ENCODE data around the gene GALR3. TPM values are rescaled to one million over a fixed set of nuclear protein-coding genes. Genes with fewer than 3 reads are reported as not detected.
"Not testable (repeated sequence)": the region's sequence is repeated elsewhere in the genome, so short reads cannot be mapped to it uniquely, and the experiment has no call there.

The GALR3 gene
- total RNA-seq, 1 donor from 2014 or later = 0.32 TPM

DNA sequence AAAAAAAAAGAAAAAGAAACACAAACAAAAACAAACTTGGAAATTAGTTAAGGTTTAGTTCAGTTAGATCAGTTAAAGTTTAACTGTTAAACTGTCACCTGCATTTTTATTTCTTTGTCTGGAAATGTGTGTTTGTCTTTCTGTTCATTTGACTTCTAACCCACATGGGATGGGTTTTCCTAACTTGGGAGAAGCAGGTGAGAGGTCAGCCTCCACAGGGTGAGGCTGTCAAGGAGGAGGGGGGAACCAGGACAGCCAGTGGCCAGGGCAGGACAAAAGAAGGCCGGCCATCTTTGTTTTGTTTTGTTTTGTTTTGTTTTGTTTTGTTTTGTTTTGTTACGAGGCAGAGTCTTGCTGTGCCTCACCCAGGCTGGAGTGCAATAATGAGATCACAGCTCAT lies 28.8 kb upstream of the GALR3 start:
- Mint-ChIP-seq H3K4me1 (ENCODE audit: low read depth) (no peaks in the 10 kb centered on the region), H3K27ac (no peak overlapping the region), H3K9me3 (no peaks in the 10 kb centered on the region), H3K4me3 (ENCODE audit: low read depth) (no peak overlapping the region), H3K36me3 (ENCODE audit: low read depth) (no peaks in the 10 kb centered on the region), H3K27me3 (ENCODE audit: low read depth) (peaks cover 3% of the 10 kb centered on the region)
- DNase-seq (ENCODE audit: low spot score) = no peak
- intact Hi-C loops (cut with micrococcal nuclease) = no loop called here

DNA sequence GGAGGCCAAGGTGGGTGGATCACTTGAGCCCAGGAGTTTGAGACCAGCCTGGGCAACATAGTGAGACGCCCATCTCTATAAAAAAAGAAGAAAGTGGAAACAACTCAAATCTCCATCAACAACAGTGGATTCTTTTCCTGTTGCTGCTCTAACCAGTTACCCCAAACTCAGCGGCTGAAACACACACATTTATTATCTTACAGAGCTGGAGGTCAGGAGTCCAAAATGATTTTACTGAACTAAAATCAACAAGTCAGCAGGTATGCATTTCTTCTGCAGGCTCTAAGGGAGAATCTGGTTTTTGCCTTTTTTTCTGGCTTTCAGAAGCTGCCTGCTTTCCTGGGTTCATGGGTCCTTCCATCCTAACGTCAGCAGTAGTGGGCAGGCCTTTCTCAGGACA lies 27.1 kb upstream of the GALR3 start:
- intact Hi-C loops (cut with micrococcal nuclease) = no loop called here
- H3K9me3 Mint-ChIP-seq = no peaks in the 10 kb centered on the region
- peaks cover 8% of the 10 kb centered on the region for H3K27me3 Mint-ChIP-seq (ENCODE audit: low read depth)
- no peak for DNase-seq (ENCODE audit: low spot score)
- no peaks in the 10 kb centered on the region for H3K36me3 Mint-ChIP-seq (ENCODE audit: low read depth)
- H3K27ac Mint-ChIP-seq = no peak overlapping the region
- no peak overlapping the region for H3K4me3 Mint-ChIP-seq (ENCODE audit: low read depth)
- H3K4me1 Mint-ChIP-seq (ENCODE audit: low read depth) = no peaks in the 10 kb centered on the region

DNA sequence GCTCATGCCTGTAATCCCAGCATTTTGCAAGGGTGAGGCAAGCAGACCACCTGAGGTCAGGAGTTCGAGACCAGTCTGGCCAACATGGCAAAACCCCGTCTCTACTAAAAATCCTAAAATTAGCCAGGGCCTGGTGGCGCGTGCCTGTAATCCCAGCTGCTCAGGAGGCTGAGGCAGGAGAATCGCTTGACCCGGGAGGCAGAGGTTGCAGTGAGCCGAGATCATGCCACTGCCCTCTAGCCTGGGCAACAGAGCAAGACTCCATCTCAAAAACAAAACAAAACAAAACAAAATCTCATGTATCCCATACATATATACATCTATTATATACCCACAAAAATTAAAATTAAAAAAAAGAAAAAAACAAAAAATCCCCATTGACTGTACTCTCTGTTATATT lies 25.9 kb upstream of the GALR3 start:
- H3K27ac Mint-ChIP-seq; intact Hi-C loops (cut with micrococcal nuclease); H3K4me3 Mint-ChIP-seq (ENCODE audit: low read depth); H3K9me3 Mint-ChIP-seq; H3K4me1 Mint-ChIP-seq (ENCODE audit: low read depth); H3K36me3 Mint-ChIP-seq (ENCODE audit: low read depth); DNase-seq (ENCODE audit: low spot score): not testable (repeated sequence)
- H3K27me3 Mint-ChIP-seq (ENCODE audit: low read depth) = peaks cover 13% of the 10 kb centered on the region

GRCh38 chr22:37797874-37798500 lies 25.2 kb upstream of the GALR3 start:
- intact Hi-C loops (cut with micrococcal nuclease) = no loop called here
- Mint-ChIP-seq H3K36me3 (ENCODE audit: low read depth) (no peaks in the 10 kb centered on the region), H3K27me3 (ENCODE audit: low read depth) (peaks cover 18% of the 10 kb centered on the region), H3K4me1 (ENCODE audit: low read depth) (peaks cover 7% of the 10 kb centered on the region), H3K9me3 (no peaks in the 10 kb centered on the region), H3K4me3 (ENCODE audit: low read depth) (no peak overlapping the region), H3K27ac (no peak overlapping the region)
- no peak for DNase-seq (ENCODE audit: low spot score)

GRCh38 chr22:37799979-37800378 lies 23.2 kb upstream of the GALR3 start:
- not testable (repeated sequence) for H3K36me3 Mint-ChIP-seq (ENCODE audit: low read depth); DNase-seq (ENCODE audit: low spot score); H3K27ac Mint-ChIP-seq; H3K4me3 Mint-ChIP-seq (ENCODE audit: low read depth); H3K9me3 Mint-ChIP-seq
- H3K4me1 Mint-ChIP-seq (ENCODE audit: low read depth) = peaks cover 16% of the 10 kb centered on the region
- intact Hi-C loops (cut with micrococcal nuclease) = loop anchor here (10.0 kb wide), 1 partner anchor 55 kb away; no protein-coding TSS in a partner anchor
- peaks cover 27% of the 10 kb centered on the region for H3K27me3 Mint-ChIP-seq (ENCODE audit: low read depth)

- Mint-ChIP-seq H3K4me3 (ENCODE audit: low read depth) (peak overlapping the region; percentile 77), H3K27me3 (ENCODE audit: low read depth) (peaks cover 35% of the 10 kb centered on the region), H3K9me3 (no peaks in the 10 kb centered on the region), H3K27ac (no peak overlapping the region), H3K36me3 (ENCODE audit: low read depth) (no peaks in the 10 kb centered on the region), H3K4me1 (ENCODE audit: low read depth) (peaks cover 30% of the 10 kb centered on the region)
- intact Hi-C loops (cut with micrococcal nuclease) = loop anchor here (10.0 kb wide), 1 partner anchor 57 kb away; no protein-coding TSS in a partner anchor
- DNase-seq (ENCODE audit: low spot score) = no peak
Observed at GRCh38 chr22:37801946-37802309, 21.3 kb upstream of the GALR3 start.

DNA sequence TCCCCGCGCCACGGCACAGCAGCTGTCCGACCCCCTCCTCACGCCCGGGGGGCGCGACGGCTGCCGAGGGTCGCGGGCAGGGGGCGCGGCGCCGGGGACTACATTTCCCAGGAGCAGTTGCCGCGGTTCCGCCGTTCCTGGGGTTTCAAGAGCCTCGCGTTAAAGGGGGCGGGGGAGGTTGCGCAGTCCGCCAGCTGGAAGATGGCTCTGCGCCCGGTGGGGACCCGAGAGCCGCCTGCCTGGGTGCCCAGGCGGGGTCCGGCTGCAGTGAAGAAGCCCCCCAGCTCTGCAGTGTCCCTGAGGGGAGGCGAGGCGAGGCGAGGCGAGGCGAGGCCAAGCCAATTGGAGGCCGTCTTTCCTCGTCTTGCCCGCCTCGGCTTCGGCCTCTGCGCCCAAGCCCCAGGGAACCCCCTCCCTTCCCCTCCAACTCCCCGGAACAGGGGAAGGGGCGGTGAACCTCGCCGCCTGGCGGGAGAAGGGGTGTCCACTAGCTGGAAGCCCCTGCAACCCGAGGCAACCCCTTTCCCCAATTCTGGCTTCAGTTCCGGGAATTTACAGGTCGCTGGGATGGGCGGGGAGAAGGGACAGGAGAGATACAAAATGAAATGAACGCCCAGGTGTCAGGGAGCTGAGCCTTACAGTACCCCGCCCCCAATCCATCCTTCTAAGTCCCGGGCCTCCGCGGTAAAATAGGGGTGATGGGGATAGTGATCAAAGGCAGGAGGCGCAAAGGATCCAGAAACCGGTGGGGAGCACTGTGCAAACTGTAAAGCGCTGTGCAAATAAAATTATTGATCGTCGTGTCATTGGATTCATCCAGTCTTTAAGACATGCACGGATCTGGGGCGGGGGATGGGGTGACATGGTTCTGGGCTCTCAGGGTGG lies 20.6 kb upstream of the GALR3 start:
- DNase-seq (ENCODE audit: low spot score) = no peak
- Mint-ChIP-seq H3K27ac (no peak overlapping the region), H3K9me3 (no peaks in the 10 kb centered on the region), H3K4me1 (ENCODE audit: low read depth) (peaks cover 34% of the 10 kb centered on the region), H3K27me3 (ENCODE audit: low read depth) (peaks cover 39% of the 10 kb centered on the region), H3K4me3 (ENCODE audit: low read depth) (peak overlapping the region; percentile 72), H3K36me3 (ENCODE audit: low read depth) (no peaks in the 10 kb centered on the region)
- intact Hi-C loops (cut with micrococcal nuclease) = loop anchor here (10.0 kb wide), 1 partner anchor 58 kb away; no protein-coding TSS in a partner anchor

GRCh38 chr22:37803195-37803638 lies 20.0 kb upstream of the GALR3 start:
- no peak for DNase-seq (ENCODE audit: low spot score)
- Mint-ChIP-seq H3K4me3 (ENCODE audit: low read depth) (peak overlapping the region; percentile 72), H3K9me3 (no peaks in the 10 kb centered on the region), H3K4me1 (ENCODE audit: low read depth) (peaks cover 35% of the 10 kb centered on the region), H3K27ac (no peak overlapping the region), H3K27me3 (ENCODE audit: low read depth) (peaks cover 39% of the 10 kb centered on the region), H3K36me3 (ENCODE audit: low read depth) (no peaks in the 10 kb centered on the region)
- intact Hi-C loops (cut with micrococcal nuclease) = loop anchor here (10.0 kb wide), 1 partner anchor 58 kb away; no protein-coding TSS in a partner anchor

- intact Hi-C loops (cut with micrococcal nuclease) = loop anchor here (10.0 kb wide), 1 partner anchor 59 kb away; no protein-coding TSS in a partner anchor
- no peak for DNase-seq (ENCODE audit: low spot score)
- H3K4me3 Mint-ChIP-seq (ENCODE audit: low read depth) = peak overlapping the region; percentile 67
- no peaks in the 10 kb centered on the region for H3K36me3 Mint-ChIP-seq (ENCODE audit: low read depth)
- H3K27ac Mint-ChIP-seq = peak overlapping the region; percentile 50
- peaks cover 37% of the 10 kb centered on the region for H3K4me1 Mint-ChIP-seq (ENCODE audit: low read depth)
- peaks cover 39% of the 10 kb centered on the region for H3K27me3 Mint-ChIP-seq (ENCODE audit: low read depth)
- H3K9me3 Mint-ChIP-seq = no peaks in the 10 kb centered on the region
Observed at GRCh38 chr22:37803639-37804351, 19.4 kb upstream of the GALR3 start.

DNA sequence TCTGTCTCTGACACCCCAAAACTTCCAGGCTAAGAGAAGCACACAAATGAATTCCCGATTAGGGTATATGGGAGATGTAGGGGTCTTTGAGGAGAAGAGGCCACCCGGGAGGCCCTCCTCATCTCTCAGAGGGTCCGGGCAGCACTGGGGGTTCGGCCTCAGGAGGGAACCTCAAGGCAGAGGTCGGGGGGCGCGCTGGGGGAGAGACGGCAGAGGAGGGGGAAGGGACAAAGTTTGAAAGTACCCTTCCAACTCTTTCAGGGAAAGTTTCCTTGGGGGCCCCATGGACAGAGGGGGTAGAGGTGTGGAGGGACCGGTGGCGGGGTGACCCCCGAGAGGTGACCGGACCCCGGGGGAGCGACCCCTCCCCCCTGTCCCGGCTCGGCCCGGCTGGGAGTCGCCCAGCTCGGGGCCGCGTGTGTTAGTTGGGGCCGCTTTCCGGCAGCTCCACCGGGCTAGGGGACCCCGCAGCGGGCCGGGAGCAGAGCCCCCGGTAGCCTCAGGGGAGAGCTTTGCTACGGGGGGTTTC lies 18.8 kb upstream of the GALR3 start:
- H3K27me3 Mint-ChIP-seq (ENCODE audit: low read depth) = peaks cover 37% of the 10 kb centered on the region
- intact Hi-C loops (cut with micrococcal nuclease) = loop anchor here (10.0 kb wide), 1 partner anchor 60 kb away; no protein-coding TSS in a partner anchor

DNA sequence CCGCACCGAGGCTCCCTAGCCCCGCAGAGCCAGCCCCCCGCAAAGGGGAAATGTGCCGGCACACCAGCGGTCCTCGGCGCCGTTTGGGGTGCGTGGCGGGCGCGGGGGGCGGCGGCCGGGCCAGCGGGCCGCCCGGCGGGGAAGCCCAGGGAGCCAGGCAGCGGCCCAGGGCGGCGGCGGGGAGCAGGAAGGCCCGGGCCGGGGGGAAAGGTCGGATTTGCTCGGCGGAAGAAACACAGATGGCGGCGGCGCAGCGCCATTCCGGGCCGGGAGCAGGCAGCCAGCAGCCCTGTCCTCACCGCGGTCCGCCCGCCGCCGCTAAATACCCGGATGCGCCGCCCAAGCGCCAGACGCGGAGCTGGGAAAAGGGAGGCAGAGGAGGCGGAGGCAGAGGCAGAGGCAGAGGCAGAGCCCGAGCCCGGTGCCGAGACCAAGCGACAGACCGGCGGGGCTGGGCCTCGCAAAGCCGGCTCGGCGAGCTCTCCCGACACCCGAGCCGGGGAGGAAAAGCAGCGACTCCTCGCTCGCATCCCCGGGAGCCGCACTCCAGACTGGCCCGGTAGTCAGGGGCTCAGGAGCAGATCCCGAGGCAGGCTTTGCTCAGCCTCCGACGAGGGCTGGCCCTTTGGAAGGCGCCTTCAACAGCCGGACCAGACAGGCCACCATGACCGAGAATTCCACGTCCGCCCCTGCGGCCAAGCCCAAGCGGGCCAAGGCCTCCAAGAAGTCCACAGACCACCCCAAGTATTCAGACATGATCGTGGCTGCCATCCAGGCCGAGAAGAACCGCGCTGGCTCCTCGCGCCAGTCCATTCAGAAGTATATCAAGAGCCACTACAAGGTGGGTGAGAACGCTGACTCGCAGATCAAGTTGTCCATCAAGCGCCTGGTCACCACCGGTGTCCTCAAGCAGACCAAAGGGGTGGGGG lies 18.0 kb upstream of the GALR3 start:
- H3K27ac Mint-ChIP-seq = no peak overlapping the region
- H3K4me1 Mint-ChIP-seq (ENCODE audit: low read depth) = peaks cover 39% of the 10 kb centered on the region
- intact Hi-C loops (cut with micrococcal nuclease) = loop anchor here (5.0 to 10.0 kb wide), 4 partner anchors 37 to 198 kb away; partner anchors contain the start of genes ANKRD54, GGA1 and LGALS1
- no peaks in the 10 kb centered on the region for H3K9me3 Mint-ChIP-seq
- peaks cover 3% of the 10 kb centered on the region for H3K36me3 Mint-ChIP-seq (ENCODE audit: low read depth)
- peak; percentile 75 for DNase-seq (ENCODE audit: low spot score)
- H3K27me3 Mint-ChIP-seq (ENCODE audit: low read depth) = peaks cover 36% of the 10 kb centered on the region
- peak overlapping the region; percentile 77 for H3K4me3 Mint-ChIP-seq (ENCODE audit: low read depth)

More for the DNA sequence above, 18.8 kb upstream of the GALR3 start:
- Mint-ChIP-seq H3K27ac (peak overlapping the region; percentile 50), H3K9me3 (no peaks in the 10 kb centered on the region), H3K36me3 (ENCODE audit: low read depth) (no peaks in the 10 kb centered on the region), H3K4me3 (ENCODE audit: low read depth) (peak overlapping the region; percentile 67), H3K4me1 (ENCODE audit: low read depth) (peaks cover 37% of the 10 kb centered on the region)
- DNase-seq (ENCODE audit: low spot score) = no peak
